GM23338 (cell line): ENCODE results near the gene LHX4. TPM values are rescaled to one million over a fixed set of nuclear protein-coding genes. Genes with fewer than 3 reads are reported as not detected.

ENCODE experiments used
- ATAC-seq: fragments of 200-7000 bp; cut with Tn5 transposase; 3 replicates; pipeline ENCODE4 v1.9.1; 2020
- DNase-seq: peaks from one replicate; pipeline ENCODE4 v3.0.0-alpha.2; 2015; ENCODE audit warnings: low spot score
- H2AFZ ChIP-seq: fragments of 200-600 bp; sonication (generic); 2 replicates; pipeline ENCODE4 v1.8.0; 2016; ENCODE audit warnings: antibody characterized with exemption, mild to moderate bottlenecking, moderate library complexity
- H3F3A ChIP-seq: fragments of 200-600 bp; sonication (generic); replicated peaks from 2 replicates; pipeline ENCODE4 v1.8.0; 2017; ENCODE audit warnings: antibody characterized with exemption, mixed run types, low read depth
- H3K27ac ChIP-seq: fragments of 200-600 bp; sonication (generic); 2 replicates; pipeline ENCODE4 v1.6.1; 2016; ENCODE audit warnings: low read depth
- H3K27me3 ChIP-seq: fragments of 200-600 bp; sonication (generic); 2 replicates; pipeline ENCODE4 v1.8.0; 2016; ENCODE audit warnings: mild to moderate bottlenecking, mixed run types, moderate library complexity; ENCODE audit not compliant: insufficient read depth
- H3K36me3 ChIP-seq: fragments of 200-600 bp; sonication (generic); 2 replicates; pipeline ENCODE4 v1.8.0; 2016; ENCODE audit warnings: mild to moderate bottlenecking; ENCODE audit not compliant: insufficient read depth
- H3K4me1 ChIP-seq: fragments of 200-600 bp; sonication (generic); 2 replicates; pipeline ENCODE4 v1.8.0; 2016; ENCODE audit warnings: mild to moderate bottlenecking, moderate library complexity; ENCODE audit not compliant: insufficient read depth
- H3K4me2 ChIP-seq: fragments of 200-600 bp; sonication (generic); 2 replicates; pipeline ENCODE4 v1.7.1; 2017; ENCODE audit warnings: mixed run types
- H3K4me3 ChIP-seq: fragments of 200-600 bp; sonication (generic); 2 replicates; pipeline ENCODE4 v1.6.1; 2016; ENCODE audit warnings: mixed run types
- H3K79me2 ChIP-seq: fragments of 200-600 bp; sonication (generic); replicated peaks from 2 replicates; pipeline ENCODE4 v1.8.0; 2017; ENCODE audit warnings: mild to moderate bottlenecking; ENCODE audit not compliant: insufficient read depth
- H3K9me2 ChIP-seq: fragments of 200-600 bp; sonication (generic); 2 replicates; pipeline ENCODE4 v1.8.0; 2017; ENCODE audit not compliant: insufficient read depth
- H4K20me1 ChIP-seq: fragments of 200-600 bp; sonication (generic); replicated peaks from 2 replicates; pipeline ENCODE4 v1.8.0; 2017; ENCODE audit warnings: mild to moderate bottlenecking; ENCODE audit not compliant: insufficient read depth
- H3K27ac Mint-ChIP-seq: 2 replicates; pipeline ENCODE4 v1.8.0; 2020; ENCODE audit warnings: inconsistent platforms, mild to moderate bottlenecking, moderate library complexity, mixed read lengths
- H3K27me3 Mint-ChIP-seq: 3 replicates; pipeline ENCODE4 v1.8.0; 2022; ENCODE audit warnings: low read depth, mild to moderate bottlenecking, moderate library complexity, mixed read lengths, inconsistent platforms; ENCODE audit not compliant: insufficient read depth, poor library complexity
- H3K36me3 Mint-ChIP-seq: 3 replicates; pipeline ENCODE4 v1.8.0; 2021; ENCODE audit warnings: low read depth, mild to moderate bottlenecking, inconsistent platforms, moderate library complexity, mixed read lengths
- H3K4me1 Mint-ChIP-seq: 3 replicates; pipeline ENCODE4 v1.8.0; 2020; ENCODE audit warnings: mild to moderate bottlenecking, inconsistent platforms, mixed read lengths
- H3K4me3 Mint-ChIP-seq: 3 replicates; pipeline ENCODE4 v1.8.0; 2021; ENCODE audit warnings: moderate library complexity, mild to moderate bottlenecking, inconsistent platforms, mixed read lengths
- H3K9me3 Mint-ChIP-seq: 3 replicates; pipeline ENCODE4 v1.8.0; 2020; ENCODE audit warnings: moderate library complexity, mild to moderate bottlenecking, inconsistent platforms, mixed read lengths
- CTCF ChIP-seq, 2 experiments: fragments of 200-600 bp in 1 of 2; sonication (generic) in 1 of 2; conservative IDR thresholded peaks; 2 replicates each; pipeline versions ENCODE4 v1.5.1 to v1.6.1; 2016 to 2017; ENCODE audit warnings: antibody characterized with exemption in 2 of 2, low read depth in 2 of 2, mild to moderate bottlenecking in 2 of 2, moderate library complexity in 1 of 2
- EZH2 ChIP-seq: fragments of 200-600 bp; sonication (generic); IDR thresholded peaks from one replicate; pipeline ENCODE4 v1.8.0; 2017; ENCODE audit warnings: antibody characterized with exemption, mild to moderate bottlenecking, low read depth; ENCODE audit not compliant: unreplicated experiment
- JUNB ChIP-seq: IDR thresholded peaks from one replicate; pipeline ENCODE4 v1.6.1; 2016; ENCODE audit warnings: antibody characterized with exemption; ENCODE audit not compliant: unreplicated experiment
- NANOG ChIP-seq: IDR thresholded peaks from 2 replicates; pipeline ENCODE4 v1.6.1; 2016; ENCODE audit warnings: antibody characterized with exemption, borderline replicate concordance
- POLR2AphosphoS5 ChIP-seq: IDR thresholded peaks from 2 replicates; pipeline ENCODE4 v1.6.1; 2016; ENCODE audit warnings: antibody characterized with exemption, low read depth
- REST ChIP-seq: IDR thresholded peaks from one replicate; pipeline ENCODE4 v1.6.1; 2018; ENCODE audit warnings: antibody characterized with exemption; ENCODE audit not compliant: unreplicated experiment
- ZNF114 ChIP-seq: fragments of 250-450 bp; sonication (Bioruptor Pico); IDR thresholded peaks from 2 replicates; pipeline ENCODE4 v1.5.0; 2020; ENCODE audit warnings: mild to moderate bottlenecking, moderate library complexity
- polyA plus RNA-seq: library from polyadenylated mRNA; unstranded; fragments of >200 nt; fragmentation: Nextera tagmentation; extraction: Ambion mirVana; gene quantifications from 2 replicates; pipeline ENCODE4 v1.2.1, GENCODE V29; 2016
- total RNA-seq: library from RNA; depleted of rRNA; stranded (reverse); fragments of >200 nt; shearing (Covaris generic); gene quantifications from 2 replicates; pipeline ENCODE4 v1.2.3, GENCODE V29; 2014
- TF ChIP-seq, protein P1 (sequence below): IDR thresholded peaks from 2 replicates; pipeline ENCODE4 v1.6.1; 2016; ENCODE audit warnings: antibody characterized with exemption
- TF ChIP-seq, protein P2 (sequence below): fragments of 250-450 bp; sonication (Bioruptor Pico); IDR thresholded peaks from 2 replicates; pipeline ENCODE4 v1.5.0; 2020; ENCODE audit warnings: mild to moderate bottlenecking, moderate library complexity

The LHX4 gene
- total and polyA plus RNA-seq, 2 experiments from 2014 or later = 1.4 to 2.5 TPM

- TF ChIP-seq CTCF (conservative IDR thresholded peaks at IDR 0.05; ENCODE audit: low read depth in 2 of 2) = no peak
Measured at GRCh38 chr1:180198611-180199010, 31.5 kb upstream of the LHX4 start (continued).

DNA sequence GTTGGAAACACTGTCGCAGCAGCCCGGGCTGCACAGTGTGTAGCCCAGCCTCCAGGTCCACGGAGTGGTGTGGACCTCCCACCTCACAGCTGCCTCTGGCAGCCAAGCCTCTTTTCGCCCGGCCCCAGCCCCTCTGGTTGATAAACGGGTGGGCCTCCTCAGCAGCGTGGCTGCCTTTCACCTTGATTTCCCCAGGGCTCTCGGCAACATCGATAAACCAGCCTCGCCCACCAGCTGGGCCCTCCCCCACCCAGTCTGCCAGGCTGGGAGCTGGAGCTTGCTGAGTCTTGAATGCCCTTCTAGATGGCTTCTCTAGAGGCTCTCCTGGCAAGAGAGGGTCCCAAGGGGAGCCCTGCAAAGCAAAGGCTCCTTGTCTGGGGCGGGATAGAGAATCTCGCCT is 31.0 kb upstream of the LHX4 start:
- no peak for DNase-seq
- no peak overlapping the region for H3K4me3 Mint-ChIP-seq
- Histone ChIP-seq H3K9me2 (no peaks in the 10 kb centered on the region), H2AFZ (no peak overlapping the region), H3K4me1 (no peaks in the 10 kb centered on the region), H3K79me2 (no peaks in the 10 kb centered on the region), H3K4me2 (no peak overlapping the region), H4K20me1 (no peaks in the 10 kb centered on the region), H3K4me3 (no peak overlapping the region), H3K27me3 (no peaks in the 10 kb centered on the region), H3K36me3 (no peaks in the 10 kb centered on the region), H3F3A (no peaks in the 10 kb centered on the region), H3K27ac (no peak overlapping the region)
- peaks cover 2% of the 10 kb centered on the region; the same call in 1 of the 3 replicates for H3K4me1 Mint-ChIP-seq
- TF ChIP-seq ZNF114 (no peak), REST (no peak), NANOG (no peak), EZH2 (no peak), JUNB (no peak), CTCF (conservative IDR thresholded peaks at IDR 0.05; ENCODE audit: low read depth in 2 of 2) (no peak), POLR2AphosphoS5 (no peak)
- TF ChIP-seq, protein P1, sequence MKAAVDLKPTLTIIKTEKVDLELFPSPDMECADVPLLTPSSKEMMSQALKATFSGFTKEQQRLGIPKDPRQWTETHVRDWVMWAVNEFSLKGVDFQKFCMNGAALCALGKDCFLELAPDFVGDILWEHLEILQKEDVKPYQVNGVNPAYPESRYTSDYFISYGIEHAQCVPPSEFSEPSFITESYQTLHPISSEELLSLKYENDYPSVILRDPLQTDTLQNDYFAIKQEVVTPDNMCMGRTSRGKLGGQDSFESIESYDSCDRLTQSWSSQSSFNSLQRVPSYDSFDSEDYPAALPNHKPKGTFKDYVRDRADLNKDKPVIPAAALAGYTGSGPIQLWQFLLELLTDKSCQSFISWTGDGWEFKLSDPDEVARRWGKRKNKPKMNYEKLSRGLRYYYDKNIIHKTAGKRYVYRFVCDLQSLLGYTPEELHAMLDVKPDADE = no peak
- TF ChIP-seq, protein P2, sequence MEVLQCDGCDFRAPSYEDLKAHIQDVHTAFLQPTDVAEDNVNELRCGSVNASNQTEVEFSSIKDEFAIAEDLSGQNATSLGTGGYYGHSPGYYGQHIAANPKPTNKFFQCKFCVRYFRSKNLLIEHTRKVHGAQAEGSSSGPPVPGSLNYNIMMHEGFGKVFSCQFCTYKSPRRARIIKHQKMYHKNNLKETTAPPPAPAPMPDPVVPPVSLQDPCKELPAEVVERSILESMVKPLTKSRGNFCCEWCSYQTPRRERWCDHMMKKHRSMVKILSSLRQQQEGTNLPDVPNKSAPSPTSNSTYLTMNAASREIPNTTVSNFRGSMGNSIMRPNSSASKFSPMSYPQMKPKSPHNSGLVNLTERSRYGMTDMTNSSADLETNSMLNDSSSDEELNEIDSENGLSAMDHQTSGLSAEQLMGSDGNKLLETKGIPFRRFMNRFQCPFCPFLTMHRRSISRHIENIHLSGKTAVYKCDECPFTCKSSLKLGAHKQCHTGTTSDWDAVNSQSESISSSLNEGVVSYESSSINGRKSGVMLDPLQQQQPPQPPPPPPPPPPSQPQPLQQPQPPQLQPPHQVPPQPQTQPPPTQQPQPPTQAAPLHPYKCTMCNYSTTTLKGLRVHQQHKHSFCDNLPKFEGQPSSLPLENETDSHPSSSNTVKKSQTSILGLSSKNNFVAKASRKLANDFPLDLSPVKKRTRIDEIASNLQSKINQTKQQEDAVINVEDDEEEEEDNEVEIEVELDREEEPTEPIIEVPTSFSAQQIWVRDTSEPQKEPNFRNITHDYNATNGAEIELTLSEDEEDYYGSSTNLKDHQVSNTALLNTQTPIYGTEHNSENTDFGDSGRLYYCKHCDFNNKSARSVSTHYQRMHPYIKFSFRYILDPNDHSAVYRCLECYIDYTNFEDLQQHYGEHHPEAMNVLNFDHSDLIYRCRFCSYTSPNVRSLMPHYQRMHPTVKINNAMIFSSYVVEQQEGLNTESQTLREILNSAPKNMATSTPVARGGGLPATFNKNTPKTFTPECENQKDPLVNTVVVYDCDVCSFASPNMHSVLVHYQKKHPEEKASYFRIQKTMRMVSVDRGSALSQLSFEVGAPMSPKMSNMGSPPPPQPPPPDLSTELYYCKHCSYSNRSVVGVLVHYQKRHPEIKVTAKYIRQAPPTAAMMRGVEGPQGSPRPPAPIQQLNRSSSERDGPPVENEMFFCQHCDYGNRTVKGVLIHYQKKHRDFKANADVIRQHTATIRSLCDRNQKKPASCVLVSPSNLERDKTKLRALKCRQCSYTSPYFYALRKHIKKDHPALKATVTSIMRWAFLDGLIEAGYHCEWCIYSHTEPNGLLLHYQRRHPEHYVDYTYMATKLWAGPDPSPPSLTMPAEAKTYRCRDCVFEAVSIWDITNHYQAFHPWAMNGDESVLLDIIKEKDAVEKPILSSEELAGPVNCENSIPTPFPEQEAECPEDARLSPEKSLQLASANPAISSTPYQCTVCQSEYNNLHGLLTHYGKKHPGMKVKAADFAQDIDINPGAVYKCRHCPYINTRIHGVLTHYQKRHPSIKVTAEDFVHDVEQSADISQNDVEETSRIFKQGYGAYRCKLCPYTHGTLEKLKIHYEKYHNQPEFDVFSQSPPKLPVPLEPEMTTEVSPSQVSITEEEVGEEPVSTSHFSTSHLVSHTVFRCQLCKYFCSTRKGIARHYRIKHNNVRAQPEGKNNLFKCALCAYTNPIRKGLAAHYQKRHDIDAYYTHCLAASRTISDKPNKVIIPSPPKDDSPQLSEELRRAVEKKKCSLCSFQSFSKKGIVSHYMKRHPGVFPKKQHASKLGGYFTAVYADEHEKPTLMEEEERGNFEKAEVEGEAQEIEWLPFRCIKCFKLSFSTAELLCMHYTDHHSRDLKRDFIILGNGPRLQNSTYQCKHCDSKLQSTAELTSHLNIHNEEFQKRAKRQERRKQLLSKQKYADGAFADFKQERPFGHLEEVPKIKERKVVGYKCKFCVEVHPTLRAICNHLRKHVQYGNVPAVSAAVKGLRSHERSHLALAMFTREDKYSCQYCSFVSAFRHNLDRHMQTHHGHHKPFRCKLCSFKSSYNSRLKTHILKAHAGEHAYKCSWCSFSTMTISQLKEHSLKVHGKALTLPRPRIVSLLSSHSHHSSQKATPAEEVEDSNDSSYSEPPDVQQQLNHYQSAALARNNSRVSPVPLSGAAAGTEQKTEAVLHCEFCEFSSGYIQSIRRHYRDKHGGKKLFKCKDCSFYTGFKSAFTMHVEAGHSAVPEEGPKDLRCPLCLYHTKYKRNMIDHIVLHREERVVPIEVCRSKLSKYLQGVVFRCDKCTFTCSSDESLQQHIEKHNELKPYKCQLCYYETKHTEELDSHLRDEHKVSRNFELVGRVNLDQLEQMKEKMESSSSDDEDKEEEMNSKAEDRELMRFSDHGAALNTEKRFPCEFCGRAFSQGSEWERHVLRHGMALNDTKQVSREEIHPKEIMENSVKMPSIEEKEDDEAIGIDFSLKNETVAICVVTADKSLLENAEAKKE (CRISPR knock-in tag) = no peak
- no peak overlapping the region for H3K27ac Mint-ChIP-seq
- peaks cover 8% of the 10 kb centered on the region for H3K27me3 Mint-ChIP-seq
- peaks cover 16% of the 10 kb centered on the region; the same call in 2 of the 3 replicates for H3K36me3 Mint-ChIP-seq
- no peaks in the 10 kb centered on the region for H3K9me3 Mint-ChIP-seq
- no peak for ATAC-seq
